ENCODE measurements around the gene MPZL2.

MPZL2 gene

DNA sequence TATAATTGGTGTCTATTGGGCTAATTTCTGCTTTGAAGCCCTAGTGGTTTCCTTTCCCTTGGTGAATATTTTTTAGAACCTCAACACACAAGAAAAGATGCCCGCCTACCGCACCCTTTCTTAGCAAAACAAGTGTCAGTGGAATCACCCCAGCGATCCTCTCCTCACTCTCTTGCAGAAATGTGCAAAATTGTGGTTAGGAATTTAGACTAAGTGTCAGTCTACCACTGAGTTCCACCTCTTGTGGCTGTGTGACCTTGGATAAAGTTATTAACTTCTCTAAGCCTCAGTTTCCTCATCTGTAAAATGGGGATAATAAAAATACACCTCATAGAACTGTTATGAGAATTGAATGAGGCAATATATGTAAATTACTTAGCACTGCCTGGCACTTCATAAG is 34.0 kb downstream of the MPZL2 start:
- DNase-seq (ENCODE audit: low spot score) = no peak
- Histone ChIP-seq H3K4me3 (ENCODE audit: severe bottlenecking) (no peak overlapping the region), H3K27ac (ENCODE audit: poor library complexity, severe bottlenecking) (no peak overlapping the region), H3K4me1 (ENCODE audit: insufficient read depth, poor library complexity, severe bottlenecking) (no peaks in the 10 kb centered on the region), H3K27me3 (ENCODE audit: insufficient read depth, poor library complexity, severe bottlenecking) (no peaks in the 10 kb centered on the region), H3K9me3 (ENCODE audit: severe bottlenecking) (no peaks in the 10 kb centered on the region), H3K36me3 (ENCODE audit: low read depth) (peaks cover 10% of the 10 kb centered on the region)
- ATAC-seq (ENCODE audit: low read depth) = no peak
- TF ChIP-seq, protein P1, sequence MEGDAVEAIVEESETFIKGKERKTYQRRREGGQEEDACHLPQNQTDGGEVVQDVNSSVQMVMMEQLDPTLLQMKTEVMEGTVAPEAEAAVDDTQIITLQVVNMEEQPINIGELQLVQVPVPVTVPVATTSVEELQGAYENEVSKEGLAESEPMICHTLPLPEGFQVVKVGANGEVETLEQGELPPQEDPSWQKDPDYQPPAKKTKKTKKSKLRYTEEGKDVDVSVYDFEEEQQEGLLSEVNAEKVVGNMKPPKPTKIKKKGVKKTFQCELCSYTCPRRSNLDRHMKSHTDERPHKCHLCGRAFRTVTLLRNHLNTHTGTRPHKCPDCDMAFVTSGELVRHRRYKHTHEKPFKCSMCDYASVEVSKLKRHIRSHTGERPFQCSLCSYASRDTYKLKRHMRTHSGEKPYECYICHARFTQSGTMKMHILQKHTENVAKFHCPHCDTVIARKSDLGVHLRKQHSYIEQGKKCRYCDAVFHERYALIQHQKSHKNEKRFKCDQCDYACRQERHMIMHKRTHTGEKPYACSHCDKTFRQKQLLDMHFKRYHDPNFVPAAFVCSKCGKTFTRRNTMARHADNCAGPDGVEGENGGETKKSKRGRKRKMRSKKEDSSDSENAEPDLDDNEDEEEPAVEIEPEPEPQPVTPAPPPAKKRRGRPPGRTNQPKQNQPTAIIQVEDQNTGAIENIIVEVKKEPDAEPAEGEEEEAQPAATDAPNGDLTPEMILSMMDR (IDR thresholded peaks at IDR 0.05; ENCODE audit: poor library complexity, severe bottlenecking) = no peak

DNA sequence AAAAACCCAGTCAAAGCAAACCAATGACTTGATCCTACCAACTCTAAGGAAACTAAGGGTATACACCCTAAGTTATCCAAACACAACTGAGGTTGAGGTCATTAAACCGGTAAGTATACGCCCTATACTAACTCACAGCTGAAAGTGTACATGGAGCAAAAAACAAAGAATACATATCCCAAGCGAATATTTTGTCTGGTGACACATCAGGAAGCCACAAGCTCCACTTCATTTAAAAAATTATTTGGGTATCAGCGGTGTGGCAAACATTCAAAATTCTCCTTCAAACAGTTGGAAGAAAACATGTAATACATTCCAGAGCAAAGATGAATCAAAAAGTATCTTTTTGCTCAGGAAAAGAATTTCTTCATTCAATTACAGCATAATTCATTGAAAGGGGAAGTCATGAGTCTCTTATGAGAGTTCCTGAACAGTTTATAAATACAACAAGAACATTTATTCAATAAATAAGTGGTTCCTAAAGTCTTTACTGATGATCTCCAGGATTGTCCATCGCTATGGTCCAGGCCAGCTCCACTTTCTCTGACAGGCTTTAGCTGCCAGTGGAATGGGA is 34.7 kb downstream of the MPZL2 start:
- H3K27ac ChIP-seq (ENCODE audit: poor library complexity, severe bottlenecking) = no peak overlapping the region
- ATAC-seq (ENCODE audit: low read depth) = no peak
- H3K4me1 ChIP-seq (ENCODE audit: insufficient read depth, poor library complexity, severe bottlenecking) = no peaks in the 10 kb centered on the region
- H3K9me3 ChIP-seq (ENCODE audit: severe bottlenecking) = no peaks in the 10 kb centered on the region
- no peak for DNase-seq (ENCODE audit: low spot score)
- no peak overlapping the region for H3K4me3 ChIP-seq (ENCODE audit: severe bottlenecking)
- H3K36me3 ChIP-seq (ENCODE audit: low read depth) = peaks cover 4% of the 10 kb centered on the region; the same call in 1 of the 2 replicates
- no peaks in the 10 kb centered on the region for H3K27me3 ChIP-seq (ENCODE audit: insufficient read depth, poor library complexity, severe bottlenecking)
- TF ChIP-seq, protein P1 (IDR thresholded peaks at IDR 0.05; ENCODE audit: poor library complexity, severe bottlenecking) = no peak

DNA sequence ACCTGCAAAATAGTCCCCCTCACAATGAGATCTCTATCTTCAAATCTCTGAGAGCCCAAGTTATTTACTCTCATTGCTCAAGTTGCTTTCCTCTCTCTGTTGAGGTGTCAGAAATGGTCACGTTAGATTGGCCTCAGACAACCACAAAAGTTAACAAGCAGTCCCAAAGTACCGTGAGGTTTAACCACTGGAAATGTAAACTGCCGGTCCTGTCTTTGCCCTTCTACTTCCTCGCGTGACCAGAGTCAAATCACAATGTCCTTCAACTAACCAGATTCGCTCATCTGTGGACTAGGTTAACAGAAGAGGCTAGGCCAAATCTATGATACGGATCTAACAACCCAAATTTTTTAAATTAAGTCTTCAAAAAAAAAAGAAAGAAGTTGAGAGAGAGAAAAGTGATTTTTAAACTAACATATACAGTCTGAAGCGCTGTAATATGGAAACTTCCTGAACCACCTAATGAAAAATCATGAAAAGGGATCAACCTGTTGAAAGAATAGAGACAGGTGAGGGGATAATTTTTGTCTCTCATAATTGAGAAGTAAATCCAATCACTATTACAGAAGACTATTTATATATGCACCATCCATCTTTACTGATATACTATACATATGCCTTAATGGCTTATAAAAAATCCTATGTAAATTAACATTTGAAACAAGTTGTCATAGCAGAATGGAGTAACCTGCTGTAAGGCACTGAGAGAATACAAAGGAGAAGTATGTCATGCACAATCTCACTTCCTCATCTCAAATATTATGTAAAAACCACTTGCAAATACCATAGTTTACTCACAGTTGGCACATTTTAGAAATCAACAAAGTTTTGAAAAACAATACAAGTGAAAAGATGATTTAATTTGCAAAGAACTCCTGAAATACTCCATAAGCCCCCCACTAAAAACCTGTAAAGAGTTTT is 36.0 kb downstream of the MPZL2 start:
- no peak for DNase-seq (ENCODE audit: low spot score)

GRCh38 chr11:118226781-118227180 is 37.3 kb downstream of the MPZL2 start:
- no peak for ATAC-seq (ENCODE audit: low read depth)
- Histone ChIP-seq H3K27me3 (ENCODE audit: insufficient read depth, poor library complexity, severe bottlenecking) (no peaks in the 10 kb centered on the region), H3K4me1 (ENCODE audit: insufficient read depth, poor library complexity, severe bottlenecking) (no peaks in the 10 kb centered on the region), H3K4me3 (ENCODE audit: severe bottlenecking) (no peak overlapping the region), H3K9me3 (ENCODE audit: severe bottlenecking) (no peaks in the 10 kb centered on the region), H3K27ac (ENCODE audit: poor library complexity, severe bottlenecking) (no peak overlapping the region), H3K36me3 (ENCODE audit: low read depth) (no peaks in the 10 kb centered on the region; the same call in 1 of the 2 replicates)
- TF ChIP-seq, protein P1 (IDR thresholded peaks at IDR 0.05; ENCODE audit: poor library complexity, severe bottlenecking) = no peak
- DNase-seq (ENCODE audit: low spot score) = no peak

More for the DNA sequence above, 36.0 kb downstream of the MPZL2 start:
- ATAC-seq (ENCODE audit: low read depth) = no peak
- no peak overlapping the region for H3K27ac ChIP-seq (ENCODE audit: poor library complexity, severe bottlenecking)
- H3K9me3 ChIP-seq (ENCODE audit: severe bottlenecking) = no peaks in the 10 kb centered on the region
- TF ChIP-seq, protein P1 (IDR thresholded peaks at IDR 0.05; ENCODE audit: poor library complexity, severe bottlenecking) = no peak
- H3K27me3 ChIP-seq (ENCODE audit: insufficient read depth, poor library complexity, severe bottlenecking) = no peaks in the 10 kb centered on the region
- peaks cover 4% of the 10 kb centered on the region; the same call in 1 of the 2 replicates for H3K36me3 ChIP-seq (ENCODE audit: low read depth)
- H3K4me3 ChIP-seq (ENCODE audit: severe bottlenecking) = no peak overlapping the region
- no peaks in the 10 kb centered on the region for H3K4me1 ChIP-seq (ENCODE audit: insufficient read depth, poor library complexity, severe bottlenecking)

Measured in RWPE2 (cell line).